Myocyte (in vitro differentiated cells): ENCODE results near the gene LIPA. TPM values are rescaled to one million over a fixed set of nuclear protein-coding genes. Genes with fewer than 3 reads are reported as not detected.
"Not testable (repeated sequence)": the region's sequence is repeated elsewhere in the genome, so short reads cannot be mapped to it uniquely, and the experiment has no call there.

Experiments used
- DNase-seq: peaks from one replicate; pipeline ENCODE4 v3.0.0-alpha.2; 2012; ENCODE audit warnings: low read depth
- total RNA-seq: library from RNA; depleted of rRNA; stranded (reverse); fragments of >200 nt; gene quantifications from 2 replicates; pipeline ENCODE4 v1.2.3, GENCODE V29; 2014

LIPA gene
- total RNA-seq, 1 donor from 2014 or later, result 45.4 TPM

DNA sequence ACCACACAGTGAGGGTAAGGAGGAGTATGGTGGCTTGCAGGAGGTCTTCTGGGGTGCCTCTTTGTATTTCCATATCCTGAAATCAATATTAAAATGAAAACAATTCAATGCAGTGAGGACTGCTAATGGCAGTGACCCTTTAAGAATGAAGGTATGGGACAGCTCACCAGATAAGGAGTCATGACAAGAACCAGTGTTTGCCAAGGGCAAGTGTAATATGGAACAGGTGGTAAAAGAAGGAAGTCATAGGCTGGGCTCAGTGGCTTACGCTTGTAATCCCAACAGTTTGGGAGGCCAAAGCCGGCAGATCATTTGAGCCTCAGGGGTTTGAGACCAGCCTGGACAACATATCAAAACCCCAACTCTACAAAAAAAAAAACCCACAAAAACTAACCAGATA is 20.0 kb upstream of the LIPA start:
- no peak for DNase-seq

DNA sequence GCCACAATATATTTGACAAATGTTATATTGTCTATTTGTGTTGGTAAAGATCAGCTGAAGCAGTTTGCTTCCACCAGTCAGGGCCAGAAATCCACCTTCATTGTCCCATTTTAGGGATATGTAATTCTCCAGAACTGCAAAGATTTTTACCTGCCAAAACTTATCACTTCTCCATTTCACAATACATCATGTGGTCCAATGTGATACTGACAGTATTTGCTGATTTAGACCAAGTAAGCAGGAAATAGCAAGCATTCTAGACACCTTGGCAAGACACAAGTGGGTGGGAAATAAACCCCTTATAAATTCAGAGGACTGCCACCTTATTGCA is 18.5 kb upstream of the LIPA start:
- no peak for DNase-seq

GRCh38 chr10:89269433-89270152 is 18.0 kb upstream of the LIPA start:
- DNase-seq, result no peak

DNA sequence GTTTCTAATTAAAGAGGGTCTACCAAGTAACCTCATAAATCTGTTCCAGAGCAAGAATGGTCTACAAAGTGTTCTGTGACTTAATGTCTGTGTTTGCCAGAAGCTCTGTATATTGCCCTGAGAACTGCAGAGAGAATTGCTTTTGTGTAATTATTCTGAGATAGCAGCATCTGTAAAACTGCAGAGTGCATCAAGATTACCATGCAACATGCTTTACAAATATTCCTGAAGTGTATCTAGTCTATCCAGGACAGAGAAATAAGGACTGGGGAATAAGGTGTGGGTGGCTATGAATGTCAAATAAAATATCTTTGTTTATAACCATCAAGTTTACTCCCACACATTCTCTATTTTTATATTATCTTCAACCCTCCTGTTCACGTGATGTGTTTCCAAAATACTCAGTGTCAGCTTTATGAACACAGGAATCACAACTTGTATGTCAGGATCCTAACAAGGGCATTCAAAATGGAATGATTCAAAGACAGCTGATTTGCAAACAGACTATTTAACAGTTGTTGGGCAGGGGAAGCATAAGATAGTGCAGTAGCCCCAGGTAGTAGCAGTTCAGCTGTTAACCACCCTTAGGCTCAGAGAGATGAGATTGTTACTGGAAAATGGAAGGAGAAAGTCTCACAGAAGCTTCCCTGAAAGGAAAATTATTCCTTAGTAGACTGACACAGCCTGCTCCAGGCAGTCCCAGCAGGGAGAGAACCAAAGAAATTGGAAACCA is 15.3 kb upstream of the LIPA start:
- no peak for DNase-seq

DNA sequence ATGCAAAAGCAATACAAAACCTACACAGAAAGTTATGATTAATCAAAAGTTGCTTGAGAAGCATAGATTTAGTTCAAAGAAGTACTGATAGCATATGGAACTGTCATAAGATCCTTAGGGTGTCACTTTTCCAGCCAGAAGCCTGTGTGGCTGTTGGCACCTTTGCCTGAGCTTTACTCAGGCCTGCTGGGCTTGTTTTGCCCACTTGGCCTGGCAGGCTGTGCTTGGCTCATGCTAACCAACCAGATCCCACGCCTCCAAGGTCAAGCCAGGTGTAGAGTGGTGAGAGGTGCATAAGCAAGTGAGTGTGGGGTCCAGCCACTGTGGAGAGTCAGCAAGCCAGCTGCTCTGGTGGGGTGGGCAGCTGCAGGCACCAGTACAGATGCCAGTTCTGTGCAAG is 12.0 kb upstream of the LIPA start:
- DNase-seq, result no peak

DNA sequence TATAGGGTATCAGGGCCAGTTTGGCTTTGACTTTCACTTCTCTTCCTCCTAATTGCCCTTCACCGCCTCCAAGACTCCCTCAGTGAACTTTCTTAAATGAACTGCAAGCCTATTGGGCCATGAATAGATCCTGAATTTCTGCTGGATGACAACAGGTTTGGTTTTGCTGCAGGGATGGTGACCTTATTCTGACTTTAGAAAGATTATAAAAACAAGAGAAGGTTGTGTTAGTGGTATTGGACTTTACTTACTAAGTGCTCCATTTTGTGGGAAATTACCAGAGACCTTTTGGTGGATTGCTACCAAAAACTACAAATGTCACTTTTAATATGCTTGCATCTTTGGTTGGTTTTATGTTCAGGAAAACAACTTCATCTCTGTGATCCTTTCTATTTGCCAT is 11.5 kb upstream of the LIPA start:
- DNase-seq, result no peak

GRCh38 chr10:89262086-89263051 is 10.8 kb upstream of the LIPA start:
- DNase-seq, result no peak

DNA sequence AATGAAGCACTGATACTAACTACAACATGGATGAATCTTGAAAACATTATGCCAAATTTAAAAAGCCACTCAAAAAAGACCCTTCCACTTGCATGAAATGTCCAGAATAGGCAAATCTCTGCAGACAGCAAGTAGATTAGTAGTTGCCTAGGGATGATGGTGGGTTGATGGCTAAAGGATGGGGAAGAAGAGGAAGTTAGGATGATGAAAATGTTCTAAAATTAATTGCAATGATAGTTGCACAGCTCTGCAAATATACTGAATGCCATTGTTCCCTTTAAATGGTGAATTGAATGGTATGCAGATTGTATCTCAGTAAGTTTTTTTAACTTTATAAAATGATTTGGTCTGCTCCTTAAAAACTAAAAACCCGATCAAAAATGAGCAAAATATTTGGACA is 7.3 kb upstream of the LIPA start:
- no peak for DNase-seq

- DNase-seq, result no peak
Measured at GRCh38 chr10:89257581-89257980, 6.0 kb upstream of the LIPA start.

GRCh38 chr10:89256962-89257361 is 5.4 kb upstream of the LIPA start:
- DNase-seq, result no peak

- no peak for DNase-seq
Measured at GRCh38 chr10:89256340-89256739, 4.8 kb upstream of the LIPA start.

- no peak for DNase-seq
Measured at GRCh38 chr10:89255793-89256192, 4.2 kb upstream of the LIPA start.

- DNase-seq, result not testable (repeated sequence)
Measured at GRCh38 chr10:89255091-89255579, 3.6 kb upstream of the LIPA start.

DNA sequence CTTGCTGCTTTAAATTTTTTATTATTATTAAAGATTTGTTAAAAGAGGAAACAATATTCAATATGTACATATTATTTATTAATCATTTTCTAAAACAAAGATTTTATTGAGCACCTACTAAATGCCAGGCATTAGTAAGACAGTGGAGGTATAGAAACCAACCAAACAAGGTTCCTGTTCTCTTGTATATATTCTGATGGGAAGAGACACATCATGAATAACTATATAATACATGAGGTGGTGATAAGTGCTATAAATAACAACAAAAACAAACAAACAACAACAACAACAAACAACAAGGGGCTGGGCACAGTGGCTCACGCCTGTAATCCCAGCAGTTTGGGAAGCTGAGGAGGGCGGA is 630 bp upstream of the LIPA start:
- DNase-seq, result no peak

DNA sequence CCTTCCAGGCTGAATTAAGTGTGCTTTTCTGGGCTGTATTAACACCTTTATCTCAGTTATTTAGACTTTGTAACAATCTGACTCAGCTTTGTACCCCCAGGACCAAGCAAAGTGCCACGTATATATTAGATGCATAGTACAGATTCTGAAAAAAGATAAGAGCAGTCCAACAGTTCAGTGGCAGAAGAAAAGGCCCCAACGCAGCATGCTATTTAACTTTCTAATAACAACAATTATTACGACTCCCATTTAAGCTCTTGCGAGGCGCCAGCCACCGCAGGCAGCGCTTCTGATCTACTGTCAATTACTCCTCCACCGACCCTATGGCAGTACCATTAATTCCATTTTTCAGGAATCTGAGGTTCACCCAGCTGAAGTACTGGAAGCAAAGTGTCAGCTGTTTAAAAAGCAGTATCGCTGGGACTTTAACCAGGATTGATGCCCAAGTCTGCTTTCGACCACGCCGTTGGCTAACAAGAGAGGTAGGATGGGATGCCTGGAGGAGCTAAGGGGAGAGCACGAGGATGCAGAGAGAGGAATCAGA is 638 bp downstream of the LIPA start:
- DNase-seq, result no peak

- no peak for DNase-seq
Measured at GRCh38 chr10:89248990-89249389, 2.6 kb downstream of the LIPA start.

GRCh38 chr10:89247623-89248022 is 4.0 kb downstream of the LIPA start:
- not testable (repeated sequence) for DNase-seq

DNA sequence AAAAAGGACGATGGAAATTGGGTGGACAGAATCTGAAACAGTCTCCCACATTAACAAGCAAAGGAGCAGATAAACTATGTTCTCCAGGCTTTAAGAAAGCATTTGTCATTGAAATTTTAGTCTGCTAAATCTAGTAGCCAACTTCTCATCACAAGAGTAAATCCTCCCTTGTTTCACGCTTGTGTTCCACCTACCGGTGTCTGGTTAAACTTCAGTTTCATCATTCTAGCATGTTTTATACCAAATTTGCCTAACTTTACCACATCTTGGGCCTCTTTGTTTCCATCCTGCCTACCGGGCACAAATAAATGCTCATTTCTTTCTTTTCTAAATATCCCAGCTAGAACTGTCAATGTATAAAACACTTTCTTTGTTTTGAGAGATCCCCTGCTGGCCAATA is 5.8 kb downstream of the LIPA start:
- no peak for DNase-seq

DNA sequence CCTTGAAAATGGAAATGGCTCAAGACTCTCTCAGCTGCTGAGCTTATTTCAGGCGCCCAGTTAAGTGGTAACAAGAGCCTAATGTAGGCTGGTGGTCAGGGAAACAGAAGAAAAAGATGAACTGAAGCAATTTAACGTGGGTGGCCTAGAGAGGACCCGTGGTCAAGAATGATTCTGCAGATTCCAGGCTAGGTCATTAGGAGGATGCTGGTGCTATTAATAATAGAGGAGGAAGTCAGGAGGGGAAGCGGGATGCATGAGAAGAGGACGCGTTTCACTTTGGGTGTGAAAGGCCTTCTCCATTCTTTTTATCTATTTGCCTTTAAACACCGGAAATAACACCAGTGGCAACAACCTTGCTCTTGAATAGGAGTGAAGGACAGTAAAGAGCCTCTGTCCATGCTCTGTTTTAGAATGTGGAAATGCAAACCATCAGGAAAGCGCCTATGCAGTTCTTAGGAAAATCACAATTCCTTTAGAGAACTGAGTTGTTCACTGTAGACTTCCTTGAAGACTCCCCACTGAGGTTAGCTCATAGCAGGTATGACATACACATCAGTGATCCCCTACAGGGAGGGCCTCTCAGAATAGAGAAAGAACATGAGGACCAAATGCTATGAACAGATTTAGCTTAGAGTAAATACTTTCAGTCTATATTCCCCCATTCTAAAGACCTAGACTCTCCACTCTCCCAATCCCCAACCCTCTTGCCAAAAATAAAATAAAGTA is 8.6 kb downstream of the LIPA start:
- no peak for DNase-seq

DNA sequence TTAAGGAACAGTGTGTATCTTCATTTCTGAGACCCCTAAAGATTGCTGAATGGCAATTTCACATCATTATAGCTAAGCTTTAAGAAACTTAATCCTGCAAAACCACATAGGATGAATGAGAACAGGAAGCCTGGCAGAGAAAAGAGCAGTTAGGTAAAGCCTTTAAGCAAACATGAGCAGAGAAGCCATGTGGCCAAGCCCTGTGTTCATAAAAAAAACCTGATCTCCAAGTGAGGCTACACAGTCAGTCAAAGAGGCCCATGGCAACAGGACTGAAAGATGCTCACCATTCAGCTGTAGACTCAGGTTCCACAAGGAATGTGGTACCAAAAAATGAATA is 9.3 kb downstream of the LIPA start:
- DNase-seq, result no peak
